ENCODE measurements around the gene FYTTD1. TPM values are rescaled to one million over a fixed set of nuclear protein-coding genes. Genes with fewer than 3 reads are reported as not detected.

The FYTTD1 gene
- total RNA-seq, 3 donors from 2014 or later, result 56.5 to 61.6 (median 56.7) TPM

- Histone ChIP-seq H3K27ac (no peak overlapping the region), H3K27me3 (no peaks in the 10 kb centered on the region), H3K9me3 (no peaks in the 10 kb centered on the region), H3K36me3 (no peaks in the 10 kb centered on the region), H3K4me1 (no peaks in the 10 kb centered on the region), H3K4me3 (no peak overlapping the region)
- TF ChIP-seq POLR2A (IDR thresholded peaks at IDR 0.05) (no peak), POLR2AphosphoS5 (IDR thresholded peaks at IDR 0.05) (no peak)
- TF ChIP-seq, protein P1, sequence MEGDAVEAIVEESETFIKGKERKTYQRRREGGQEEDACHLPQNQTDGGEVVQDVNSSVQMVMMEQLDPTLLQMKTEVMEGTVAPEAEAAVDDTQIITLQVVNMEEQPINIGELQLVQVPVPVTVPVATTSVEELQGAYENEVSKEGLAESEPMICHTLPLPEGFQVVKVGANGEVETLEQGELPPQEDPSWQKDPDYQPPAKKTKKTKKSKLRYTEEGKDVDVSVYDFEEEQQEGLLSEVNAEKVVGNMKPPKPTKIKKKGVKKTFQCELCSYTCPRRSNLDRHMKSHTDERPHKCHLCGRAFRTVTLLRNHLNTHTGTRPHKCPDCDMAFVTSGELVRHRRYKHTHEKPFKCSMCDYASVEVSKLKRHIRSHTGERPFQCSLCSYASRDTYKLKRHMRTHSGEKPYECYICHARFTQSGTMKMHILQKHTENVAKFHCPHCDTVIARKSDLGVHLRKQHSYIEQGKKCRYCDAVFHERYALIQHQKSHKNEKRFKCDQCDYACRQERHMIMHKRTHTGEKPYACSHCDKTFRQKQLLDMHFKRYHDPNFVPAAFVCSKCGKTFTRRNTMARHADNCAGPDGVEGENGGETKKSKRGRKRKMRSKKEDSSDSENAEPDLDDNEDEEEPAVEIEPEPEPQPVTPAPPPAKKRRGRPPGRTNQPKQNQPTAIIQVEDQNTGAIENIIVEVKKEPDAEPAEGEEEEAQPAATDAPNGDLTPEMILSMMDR (IDR thresholded peaks at IDR 0.05), result no peak
- DNase-seq (ENCODE audit: low spot score in 2 of 2), result no peak
- intact Hi-C loops (cut with DNase I; ENCODE audit: low total_unique reads), result no loop called here
Observed at GRCh38 chr3:197798863-197799262, 49.2 kb downstream of the FYTTD1 start.

- Histone ChIP-seq H3K9me3 (no peaks in the 10 kb centered on the region), H3K36me3 (no peaks in the 10 kb centered on the region), H3K4me3 (no peak overlapping the region), H3K4me1 (no peaks in the 10 kb centered on the region), H3K27ac (no peak overlapping the region), H3K27me3 (no peaks in the 10 kb centered on the region)
- no peak for DNase-seq (ENCODE audit: low spot score in 2 of 2)
- intact Hi-C loops (cut with DNase I; ENCODE audit: low total_unique reads), result no loop called here
- TF ChIP-seq, protein P1 (IDR thresholded peaks at IDR 0.05), result no peak
- TF ChIP-seq POLR2AphosphoS5 (IDR thresholded peaks at IDR 0.05) (no peak), POLR2A (IDR thresholded peaks at IDR 0.05) (no peak)
Observed at GRCh38 chr3:197800379-197800778, 50.7 kb downstream of the FYTTD1 start.

DNA sequence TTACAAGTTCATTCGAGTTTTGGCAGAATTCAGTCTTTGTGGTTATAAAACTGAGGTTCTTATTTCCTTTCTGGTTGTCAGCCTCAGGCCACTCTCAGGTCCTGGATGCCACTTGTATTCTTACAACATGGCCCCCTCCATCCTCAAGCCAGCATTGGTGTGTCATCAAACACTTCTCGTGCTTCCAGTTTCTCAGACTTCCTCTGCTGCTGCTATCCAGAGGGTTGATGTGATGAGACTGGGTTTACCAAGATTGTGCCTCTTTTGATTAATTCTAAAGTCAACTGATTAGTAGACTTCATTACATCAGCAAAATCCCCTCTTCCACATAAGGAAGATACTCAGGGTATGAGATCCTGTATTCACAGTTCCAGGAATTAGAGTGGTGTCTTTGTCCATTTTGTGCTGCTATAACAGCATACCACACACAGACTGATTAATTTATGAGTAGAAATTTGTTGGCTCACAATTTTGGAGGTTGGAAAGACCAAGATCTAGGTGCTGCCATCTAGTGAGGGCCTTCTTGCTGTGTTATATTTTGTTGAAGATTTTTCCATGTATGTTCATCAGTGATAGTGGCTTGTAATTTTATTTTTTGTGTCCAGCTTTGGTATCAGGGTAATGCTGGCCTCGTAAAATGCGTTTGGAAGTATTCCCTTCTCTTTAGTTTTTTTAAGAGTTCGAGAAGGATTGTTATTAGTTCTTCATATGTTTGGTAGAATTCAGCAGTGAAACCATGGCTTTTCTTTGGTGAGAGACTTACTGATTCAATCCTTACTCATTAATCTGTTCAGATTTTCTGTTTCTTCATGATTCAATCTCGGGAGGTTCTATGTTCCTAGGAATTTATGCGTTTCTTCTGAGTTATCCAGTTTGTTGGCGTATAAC, 52.5 kb downstream of the FYTTD1 start:
- Histone ChIP-seq H3K9me3 (no peaks in the 10 kb centered on the region), H3K36me3 (no peaks in the 10 kb centered on the region), H3K27ac (peak overlapping the region; percentile 1 to 54), H3K27me3 (no peaks in the 10 kb centered on the region), H3K4me1 (no peaks in the 10 kb centered on the region), H3K4me3 (no peak overlapping the region)
- intact Hi-C loops (cut with DNase I; ENCODE audit: low total_unique reads), result no loop called here
- TF ChIP-seq POLR2AphosphoS5 (IDR thresholded peaks at IDR 0.05), result no peak
- no peak for TF ChIP-seq POLR2A (IDR thresholded peaks at IDR 0.05)
- TF ChIP-seq, protein P1 (IDR thresholded peaks at IDR 0.05), result no peak
- DNase-seq (ENCODE audit: low spot score in 2 of 2), result peak in 1 of 2 donors; percentile 37

DNA sequence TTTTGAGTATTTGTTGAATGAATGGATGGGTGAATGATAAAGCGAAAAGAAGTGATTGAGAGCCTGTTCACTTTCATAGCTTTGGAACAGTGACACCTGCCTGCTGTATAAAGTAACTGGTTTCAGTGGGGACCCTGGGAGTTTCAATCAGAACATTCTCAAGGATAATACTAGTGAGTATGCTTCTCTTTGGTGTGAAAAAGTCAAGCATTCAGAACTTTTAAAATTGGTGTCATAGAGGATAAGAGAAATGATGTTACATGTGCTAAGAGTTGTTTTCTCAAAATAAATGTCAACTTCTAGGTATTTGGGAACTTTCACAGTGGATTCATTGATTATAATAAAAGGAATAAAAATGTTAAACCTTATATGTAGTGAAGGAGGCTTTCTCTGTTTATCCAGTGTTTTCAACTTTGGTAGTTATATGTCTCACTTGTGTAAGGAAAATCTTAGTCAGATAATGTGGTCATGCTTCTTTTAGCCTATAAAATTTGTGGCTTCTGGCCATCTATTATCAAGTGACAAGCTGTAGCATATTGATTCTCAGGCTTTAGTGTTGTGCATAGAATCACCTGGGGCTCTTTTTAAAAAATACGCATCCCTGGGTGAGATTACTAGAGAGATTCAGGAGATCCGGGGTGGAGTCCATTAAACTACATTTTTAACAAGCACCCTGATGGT, 53.2 kb downstream of the FYTTD1 start:
- Histone ChIP-seq H3K27me3 (no peaks in the 10 kb centered on the region), H3K27ac (peak overlapping the region in 1 of 2 donors; percentile 54), H3K36me3 (no peaks in the 10 kb centered on the region), H3K4me1 (no peaks in the 10 kb centered on the region), H3K4me3 (no peak overlapping the region), H3K9me3 (no peaks in the 10 kb centered on the region)
- TF ChIP-seq, protein P1 (IDR thresholded peaks at IDR 0.05), result no peak
- TF ChIP-seq POLR2A (IDR thresholded peaks at IDR 0.05), result no peak
- TF ChIP-seq POLR2AphosphoS5 (IDR thresholded peaks at IDR 0.05), result no peak
- intact Hi-C loops (cut with DNase I; ENCODE audit: low total_unique reads), result no loop called here
- DNase-seq (ENCODE audit: low spot score in 2 of 2), result no peak

DNA sequence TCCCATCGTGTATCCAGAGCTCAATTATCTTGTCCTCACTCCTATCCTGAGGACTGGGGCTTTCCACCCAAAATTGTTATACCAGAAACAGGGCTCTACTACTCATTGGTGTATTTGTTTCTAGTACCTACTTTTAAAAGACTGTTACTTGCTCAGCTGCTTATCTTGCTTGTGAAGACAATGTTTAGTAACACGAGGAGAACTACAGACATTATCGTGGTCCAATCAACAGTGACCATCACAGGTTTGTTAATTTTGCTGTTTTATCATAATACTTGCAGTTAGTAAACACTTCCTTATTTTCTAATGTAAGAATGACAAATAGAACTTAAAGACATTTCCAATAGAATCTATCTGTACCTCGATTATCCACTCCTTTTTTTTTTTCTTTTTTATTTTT, 54.8 kb downstream of the FYTTD1 start:
- H3K4me3 ChIP-seq, result no peak overlapping the region
- no peaks in the 10 kb centered on the region for H3K4me1 ChIP-seq
- intact Hi-C loops (cut with DNase I; ENCODE audit: low total_unique reads), result no loop called here
- H3K27ac ChIP-seq, result no peak overlapping the region
- no peak for DNase-seq (ENCODE audit: low spot score in 2 of 2)
- TF ChIP-seq POLR2AphosphoS5 (IDR thresholded peaks at IDR 0.05) (no peak), POLR2A (IDR thresholded peaks at IDR 0.05) (no peak)
- TF ChIP-seq, protein P1 (IDR thresholded peaks at IDR 0.05), result no peak
- H3K36me3 ChIP-seq, result no peaks in the 10 kb centered on the region
- H3K9me3 ChIP-seq, result no peaks in the 10 kb centered on the region
- no peaks in the 10 kb centered on the region for H3K27me3 ChIP-seq
